GM21619 (cell line): Measurements from ENCODE around the gene TOP1.

Experiments
- ATAC-seq: cut with Tn5 transposase; IDR thresholded peaks from one replicate; pipeline ENCODE4 v1.9.1; 2021; ENCODE audit not compliant: unreplicated experiment

The TOP1 gene

DNA sequence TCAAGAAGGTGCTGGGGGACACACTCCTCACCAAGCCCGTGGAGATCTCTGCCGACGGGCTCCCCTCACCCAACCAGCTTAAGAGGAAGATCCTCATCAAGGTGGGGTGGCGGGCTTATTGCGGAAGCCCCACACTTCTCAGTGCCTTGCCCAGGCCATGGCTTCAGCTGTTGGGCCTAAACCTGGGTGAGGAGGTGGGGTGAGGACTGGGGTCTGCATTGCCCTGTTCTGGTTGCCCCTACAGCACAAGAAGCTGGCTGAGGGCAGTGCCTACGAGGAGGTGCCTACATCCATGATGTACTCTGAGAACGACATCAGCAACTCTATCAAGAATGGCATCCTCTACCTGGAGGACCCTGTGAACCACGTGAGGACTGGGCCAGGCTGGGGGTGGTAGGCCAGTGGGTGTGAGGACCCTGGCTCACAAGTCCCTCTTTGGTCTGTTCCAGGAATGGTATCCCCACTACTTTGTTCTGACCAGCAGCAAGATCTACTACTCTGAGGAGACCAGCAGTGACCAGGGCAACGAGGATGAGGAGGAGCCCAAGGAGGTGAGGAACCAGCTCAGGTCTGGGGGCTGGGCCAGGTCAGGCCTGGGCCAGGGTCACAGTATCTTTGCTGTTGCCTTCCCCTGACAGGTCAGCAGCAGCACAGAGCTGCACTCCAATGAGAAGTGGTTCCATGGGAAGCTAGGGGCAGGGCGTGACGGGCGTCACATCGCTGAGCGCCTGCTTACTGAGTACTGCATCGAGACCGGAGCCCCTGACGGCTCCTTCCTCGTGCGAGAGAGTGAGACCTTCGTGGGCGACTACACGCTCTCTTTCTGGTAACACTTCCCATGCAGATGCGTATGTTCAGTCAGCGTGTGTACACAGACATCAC is 136.6 kb downstream of the TOP1 start:
- ATAC-seq, result no peak

DNA sequence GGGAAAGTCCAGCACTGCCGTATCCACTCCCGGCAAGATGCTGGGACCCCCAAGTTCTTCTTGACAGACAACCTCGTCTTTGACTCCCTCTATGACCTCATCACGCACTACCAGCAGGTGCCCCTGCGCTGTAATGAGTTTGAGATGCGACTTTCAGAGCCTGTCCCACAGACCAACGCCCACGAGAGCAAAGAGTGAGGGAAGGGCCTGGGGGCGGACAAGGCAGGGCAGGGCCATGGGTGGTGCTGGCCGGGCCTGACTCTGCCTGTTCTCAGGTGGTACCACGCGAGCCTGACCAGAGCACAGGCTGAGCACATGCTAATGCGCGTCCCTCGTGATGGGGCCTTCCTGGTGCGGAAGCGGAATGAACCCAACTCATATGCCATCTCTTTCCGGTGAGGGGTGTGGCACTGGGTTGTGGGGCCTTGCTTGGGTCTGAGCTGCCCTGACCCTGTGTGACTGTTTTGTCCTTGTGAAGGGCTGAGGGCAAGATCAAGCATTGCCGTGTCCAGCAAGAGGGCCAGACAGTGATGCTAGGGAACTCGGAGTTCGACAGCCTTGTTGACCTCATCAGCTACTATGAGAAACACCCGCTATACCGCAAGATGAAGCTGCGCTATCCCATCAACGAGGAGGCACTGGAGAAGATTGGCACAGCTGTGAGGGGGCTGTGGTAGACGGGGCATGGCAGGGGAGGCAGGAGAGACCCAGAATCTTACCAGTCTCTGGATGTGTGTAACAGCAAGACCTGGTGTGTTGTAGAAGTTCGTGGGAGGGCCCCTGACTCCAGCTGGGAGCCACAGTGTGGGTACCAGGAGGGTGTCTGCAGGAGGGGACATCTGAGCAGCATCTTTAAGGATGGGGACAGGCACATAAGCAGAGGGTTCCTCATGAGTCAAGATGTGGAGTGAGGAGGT is 137.8 kb downstream of the TOP1 start:
- no peak for ATAC-seq

DNA sequence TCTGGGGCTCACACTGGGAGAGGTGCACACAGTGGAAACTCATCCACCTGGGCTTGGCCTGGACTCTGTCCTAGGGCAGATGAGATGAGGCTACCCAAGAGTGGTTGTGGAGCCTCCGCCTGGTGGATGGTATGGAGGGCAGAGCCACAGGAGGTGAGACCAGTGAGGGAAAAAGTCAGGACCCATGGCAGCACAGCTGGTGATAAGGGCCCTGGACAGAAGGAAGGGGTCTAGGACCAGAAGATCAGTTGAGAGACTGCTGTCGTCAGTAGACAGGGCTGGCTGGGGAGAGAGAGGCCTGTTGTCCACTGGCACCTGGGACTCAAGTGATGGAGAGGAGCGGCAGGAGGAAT is 138.5 kb downstream of the TOP1 start:
- no peak for ATAC-seq

DNA sequence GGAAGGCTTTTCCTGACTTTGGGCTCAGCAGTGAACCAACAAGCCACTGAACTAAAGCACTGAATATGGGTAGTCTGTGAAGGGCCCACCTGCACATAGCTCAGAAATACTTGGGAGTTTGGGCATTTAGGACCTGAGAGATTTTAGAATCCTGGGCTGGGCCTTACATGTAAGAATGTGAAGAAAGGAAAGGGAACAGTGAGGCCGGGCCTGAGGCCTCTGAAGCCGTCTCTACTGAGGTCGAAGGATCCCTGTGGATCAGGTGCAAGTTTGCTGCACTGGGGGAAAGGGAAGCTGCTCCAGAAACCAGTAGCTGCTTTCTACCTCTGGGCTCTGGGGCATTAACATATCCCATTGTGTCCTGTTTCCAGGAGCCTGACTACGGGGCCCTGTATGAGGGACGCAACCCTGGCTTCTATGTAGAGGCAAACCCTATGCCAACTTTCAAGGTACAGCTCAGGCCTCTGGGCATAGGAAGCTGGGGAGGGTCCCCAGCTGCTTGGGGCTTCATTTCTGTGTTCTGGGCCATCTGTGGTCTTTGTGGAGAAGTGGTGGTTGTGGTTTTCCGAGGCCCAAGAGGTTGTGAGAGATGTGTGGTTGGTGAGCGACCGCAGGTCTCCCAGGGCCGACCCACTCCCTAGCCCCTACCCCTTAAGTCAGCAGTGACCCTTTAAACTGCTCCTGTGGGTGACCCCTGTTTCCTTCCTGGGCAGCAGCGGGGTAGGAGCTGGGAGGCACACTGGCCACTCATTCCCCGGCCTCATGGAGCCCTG is 139.0 kb downstream of the TOP1 start:
- ATAC-seq, result peak; percentile 65

DNA sequence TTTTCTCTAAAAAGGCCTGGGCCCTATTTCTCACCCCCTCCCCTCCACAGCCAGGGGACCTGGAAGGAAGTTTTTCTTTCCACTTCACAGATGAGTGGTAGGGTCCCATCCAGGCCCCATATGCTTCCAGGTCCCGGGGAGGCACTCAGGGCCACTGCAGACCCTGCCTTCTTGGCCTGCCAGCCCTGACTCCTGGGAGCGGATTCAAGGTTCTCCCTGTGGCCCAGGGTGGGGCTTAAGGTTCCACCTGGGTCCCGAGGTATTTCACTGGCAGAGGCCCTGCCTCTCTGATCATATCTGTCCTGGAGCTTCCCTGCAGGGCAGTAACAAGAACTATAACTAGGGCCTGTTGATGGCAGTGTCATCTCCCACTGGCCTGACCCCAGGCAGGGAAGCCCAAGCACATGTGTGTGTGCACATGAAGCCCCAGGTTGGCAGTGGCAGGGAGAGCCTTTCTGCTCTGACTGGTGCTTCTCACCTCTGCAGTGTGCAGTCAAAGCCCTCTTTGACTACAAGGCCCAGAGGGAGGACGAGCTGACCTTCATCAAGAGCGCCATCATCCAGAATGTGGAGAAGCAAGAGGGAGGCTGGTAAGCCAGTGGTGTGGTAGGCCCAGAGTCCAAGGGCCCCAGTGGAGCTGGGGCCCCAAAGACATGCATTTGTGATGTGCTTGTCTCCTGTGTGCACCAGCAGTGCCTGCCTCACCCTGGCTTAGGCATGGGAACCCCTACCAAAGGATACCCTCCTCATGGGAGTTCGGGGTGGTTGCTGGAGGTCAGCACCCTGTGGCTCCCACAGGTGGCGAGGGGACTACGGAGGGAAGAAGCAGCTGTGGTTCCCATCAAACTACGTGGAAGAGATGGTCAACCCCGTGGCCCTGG is 139.9 kb downstream of the TOP1 start:
- ATAC-seq, result no peak

DNA sequence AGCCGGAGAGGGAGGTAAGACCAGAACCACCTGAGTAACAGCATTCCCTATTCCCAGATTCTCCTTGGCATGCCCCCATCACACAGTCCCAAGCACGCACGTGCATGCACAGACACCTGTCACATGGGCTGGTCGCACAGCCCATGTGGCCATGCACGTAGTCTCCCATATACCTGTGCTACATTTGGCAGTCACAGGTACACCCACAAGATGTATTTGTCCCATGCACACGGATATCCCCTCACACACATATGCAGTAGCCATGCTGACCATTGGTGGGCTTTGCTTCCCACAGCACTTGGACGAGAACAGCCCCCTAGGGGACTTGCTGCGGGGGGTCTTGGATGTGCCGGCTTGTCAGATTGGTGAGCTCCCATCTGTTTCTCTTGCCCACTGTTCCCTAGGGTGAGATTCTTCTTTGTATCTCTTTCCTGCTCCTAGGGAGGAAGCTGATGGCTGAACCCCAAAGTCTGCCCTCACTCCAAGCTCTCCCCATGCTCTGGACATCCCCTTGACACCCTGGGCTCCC is 140.6 kb downstream of the TOP1 start:
- no peak for ATAC-seq

DNA sequence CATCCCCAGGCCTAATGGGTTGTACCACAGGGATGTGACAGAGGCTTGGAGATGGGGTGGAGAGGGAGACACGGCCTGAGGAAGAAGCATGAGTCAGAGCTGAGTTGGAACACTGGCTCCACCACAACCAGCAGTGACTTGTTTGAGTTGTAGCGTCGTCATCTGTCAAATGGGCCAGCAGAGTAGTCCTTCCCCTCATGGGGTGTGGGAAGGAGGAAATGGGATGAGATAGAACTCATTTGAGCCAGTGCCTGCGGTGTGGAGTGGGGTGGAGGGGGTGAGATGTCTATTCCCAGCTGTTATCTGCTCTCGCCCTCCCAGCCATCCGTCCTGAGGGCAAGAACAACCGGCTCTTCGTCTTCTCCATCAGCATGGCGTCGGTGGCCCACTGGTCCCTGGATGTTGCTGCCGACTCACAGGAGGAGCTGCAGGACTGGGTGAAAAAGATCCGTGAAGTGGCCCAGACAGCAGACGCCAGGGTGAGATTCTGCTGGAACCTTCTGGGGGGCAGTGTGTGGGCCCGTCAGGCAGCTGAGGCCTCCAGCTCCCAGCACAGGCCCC is 141.2 kb downstream of the TOP1 start:
- ATAC-seq, result no peak

DNA sequence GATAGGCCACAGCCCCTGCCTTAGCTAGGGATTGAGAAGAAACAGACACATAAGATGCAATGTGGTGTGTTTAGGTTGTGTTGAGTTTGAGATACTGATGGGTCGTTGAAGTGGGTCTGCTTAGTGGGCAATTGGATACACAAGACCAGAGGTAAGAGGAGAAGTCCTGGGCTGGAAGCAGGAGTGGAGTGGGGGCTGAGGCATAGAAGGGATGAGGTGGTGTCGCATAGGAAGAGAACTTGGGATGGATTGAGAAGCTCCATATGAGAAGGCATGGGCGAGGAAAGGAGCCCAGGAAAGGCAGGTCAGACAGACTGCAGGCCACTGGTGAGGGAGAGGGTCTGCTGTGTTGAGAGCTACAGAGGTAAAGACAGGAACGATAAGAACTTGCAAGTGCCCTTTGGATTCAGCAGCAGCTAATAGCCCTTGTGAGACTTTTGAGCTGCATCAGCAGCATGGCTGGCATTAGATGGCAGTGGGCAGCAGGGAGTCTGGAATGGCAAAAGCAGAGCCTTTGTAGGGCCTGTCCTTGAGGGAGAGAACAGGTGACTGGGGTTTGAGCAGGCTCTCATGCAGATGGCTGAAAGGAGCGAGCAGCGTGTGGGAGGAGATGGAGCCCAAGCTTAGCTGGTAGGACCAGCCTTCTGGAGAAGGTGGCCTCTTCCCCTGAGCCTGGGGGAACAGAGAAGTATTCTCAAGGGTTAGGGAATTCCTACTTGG is 141.9 kb downstream of the TOP1 start:
- ATAC-seq, result no peak

DNA sequence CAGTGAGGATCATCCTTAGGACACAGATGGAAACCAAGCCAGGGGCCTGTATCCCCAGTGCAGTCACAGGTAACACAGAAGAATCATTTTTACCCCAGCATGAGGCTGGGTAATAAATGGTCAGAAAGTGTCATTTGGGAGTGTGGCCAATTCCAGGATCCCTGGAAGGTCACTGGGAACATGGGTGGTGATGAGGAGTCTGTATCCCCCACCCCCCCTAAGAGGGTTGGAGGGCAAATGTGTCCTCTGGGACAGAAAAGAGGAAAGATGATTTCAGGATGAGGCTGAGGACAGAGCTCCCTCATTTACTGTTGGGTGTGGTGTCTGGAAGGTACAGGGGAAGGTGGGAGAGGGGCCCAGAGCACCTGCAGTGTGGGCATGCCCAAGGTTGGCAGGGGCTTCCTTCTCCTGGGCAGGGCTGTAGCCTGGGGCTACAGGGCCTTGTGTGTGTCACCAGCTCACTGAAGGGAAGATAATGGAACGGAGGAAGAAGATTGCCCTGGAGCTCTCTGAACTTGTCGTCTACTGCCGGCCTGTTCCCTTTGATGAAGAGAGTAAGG is 143.2 kb downstream of the TOP1 start:
- no peak for ATAC-seq

DNA sequence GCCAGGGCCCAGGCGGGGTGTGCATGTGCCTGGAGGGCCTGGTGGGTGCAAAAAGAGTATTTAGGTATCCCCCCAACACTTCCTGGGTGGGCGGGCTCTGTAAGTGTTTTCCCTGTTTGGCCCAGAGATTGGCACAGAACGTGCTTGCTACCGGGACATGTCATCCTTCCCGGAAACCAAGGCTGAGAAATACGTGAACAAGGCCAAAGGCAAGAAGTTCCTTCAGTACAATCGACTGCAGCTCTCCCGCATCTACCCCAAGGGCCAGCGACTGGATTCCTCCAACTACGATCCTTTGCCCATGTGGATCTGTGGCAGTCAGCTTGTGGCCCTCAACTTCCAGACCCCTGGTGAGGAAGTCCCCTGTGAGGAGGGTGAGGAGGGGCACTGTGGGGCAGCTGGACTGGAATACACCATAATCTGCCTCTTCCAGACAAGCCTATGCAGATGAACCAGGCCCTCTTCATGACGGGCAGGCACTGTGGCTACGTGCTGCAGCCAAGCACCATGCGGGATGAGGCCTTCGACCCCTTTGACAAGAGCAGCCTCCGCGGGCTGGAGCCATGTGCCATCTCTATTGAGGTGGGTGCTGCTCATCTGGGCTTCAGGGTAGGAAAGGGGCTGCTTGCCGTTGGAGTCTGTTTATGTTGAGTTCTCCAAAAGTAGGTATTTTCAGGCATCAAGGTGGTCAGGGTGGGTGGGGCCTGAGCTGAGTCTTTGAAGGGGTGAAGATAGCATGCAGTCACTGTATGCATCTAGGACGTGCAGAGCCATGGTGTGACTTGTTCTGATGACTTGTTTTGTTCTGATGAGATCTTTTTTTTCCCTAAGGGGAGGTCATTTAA is 143.9 kb downstream of the TOP1 start:
- ATAC-seq, result no peak

DNA sequence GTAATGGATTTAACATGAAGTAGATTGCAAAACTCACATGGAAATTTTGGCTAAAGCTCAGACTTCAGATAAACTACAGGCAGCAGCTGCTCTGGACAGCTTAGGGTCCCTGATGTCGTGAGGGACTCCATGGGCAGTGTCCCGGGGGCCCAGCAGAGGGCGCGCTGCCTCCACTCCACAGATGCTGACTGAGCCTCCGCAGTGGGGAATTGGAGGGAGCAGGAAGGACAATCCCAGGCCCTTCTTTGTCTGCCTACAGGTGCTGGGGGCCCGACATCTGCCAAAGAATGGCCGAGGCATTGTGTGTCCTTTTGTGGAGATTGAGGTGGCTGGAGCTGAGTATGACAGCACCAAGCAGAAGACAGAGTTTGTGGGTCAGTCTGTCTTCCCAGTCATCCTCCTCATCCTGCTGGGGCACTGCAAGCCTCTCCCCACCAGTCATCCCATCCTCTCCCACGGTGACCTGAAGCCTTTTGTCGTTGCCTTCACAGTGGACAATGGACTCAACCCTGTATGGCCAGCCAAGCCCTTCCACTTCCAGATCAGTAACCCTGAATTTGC is 144.6 kb downstream of the TOP1 start:
- no peak for ATAC-seq

DNA sequence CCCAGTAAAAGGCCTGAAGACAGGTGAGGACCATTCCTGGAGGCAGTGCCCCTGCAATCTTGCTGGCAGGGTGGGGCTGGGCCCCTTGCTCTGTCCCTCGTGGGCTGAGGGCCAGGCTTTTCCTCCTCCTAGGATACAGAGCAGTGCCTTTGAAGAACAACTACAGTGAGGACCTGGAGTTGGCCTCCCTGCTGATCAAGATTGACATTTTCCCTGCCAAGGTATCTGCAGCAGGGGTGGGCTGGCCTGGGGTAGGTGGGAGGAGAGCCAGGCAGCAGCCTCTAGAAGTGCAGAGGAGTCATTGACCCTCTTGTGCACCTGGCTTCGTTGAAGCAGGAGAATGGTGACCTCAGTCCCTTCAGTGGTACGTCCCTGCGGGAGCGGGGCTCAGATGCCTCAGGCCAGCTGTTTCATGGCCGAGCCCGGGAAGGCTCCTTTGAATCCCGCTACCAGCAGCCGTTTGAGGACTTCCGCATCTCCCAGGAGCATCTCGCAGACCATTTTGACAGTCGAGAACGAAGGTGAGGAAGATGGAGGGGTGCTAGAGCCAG is 145.2 kb downstream of the TOP1 start:
- no peak for ATAC-seq
